ENCODE results near the gene ESYT2.

DNA sequence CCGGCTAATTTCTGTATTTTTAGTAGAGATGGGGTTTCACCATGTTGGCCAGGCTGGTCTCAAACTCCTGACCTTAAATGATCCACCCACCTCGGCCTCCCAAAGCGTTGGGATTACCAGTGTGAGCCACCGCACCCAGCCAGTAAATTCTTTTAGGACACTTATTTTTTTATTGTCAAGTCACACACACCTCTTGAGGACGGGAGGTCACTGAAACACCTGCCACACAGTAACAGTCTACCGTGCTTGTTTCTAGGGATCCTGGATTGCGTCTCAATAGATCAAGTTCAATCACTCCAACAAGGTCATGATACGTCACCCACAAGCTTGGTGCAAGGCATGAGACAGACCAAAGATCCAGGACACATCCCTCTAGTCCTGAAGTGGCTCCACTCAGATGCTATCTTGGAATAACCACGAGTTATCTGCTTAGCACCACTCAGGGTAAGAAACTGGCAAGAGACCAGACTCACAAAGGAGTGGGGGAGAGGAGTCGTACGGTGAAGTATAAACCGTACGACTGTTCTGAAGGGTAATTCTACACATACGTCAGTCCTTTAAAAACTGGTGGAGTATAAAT lies 65.8 kb downstream of the ESYT2 start:
- TF ChIP-seq POLR2A (IDR thresholded peaks at IDR 0.05): no peak
- TF ChIP-seq CTCF (IDR thresholded peaks at IDR 0.05): no peak

Measured in uterus (tissue), 2 donors.